GM18873 (cell line): ENCODE data around the gene PTPN7.
"Not testable (repeated sequence)": the region's sequence is repeated elsewhere in the genome, so short reads cannot be mapped to it uniquely, and the experiment has no call there.

Experiments
- ATAC-seq: cut with Tn5 transposase; IDR thresholded peaks from one replicate; pipeline ENCODE4 v1.9.1; 2021; ENCODE audit warnings: mild to moderate bottlenecking, moderate library complexity, moderate number of reproducible peaks; ENCODE audit not compliant: unreplicated experiment, low FRiP score

PTPN7 gene

GRCh38 chr1:202154148-202154765 is 6.1 kb downstream of the PTPN7 start:
- ATAC-seq = no peak

DNA sequence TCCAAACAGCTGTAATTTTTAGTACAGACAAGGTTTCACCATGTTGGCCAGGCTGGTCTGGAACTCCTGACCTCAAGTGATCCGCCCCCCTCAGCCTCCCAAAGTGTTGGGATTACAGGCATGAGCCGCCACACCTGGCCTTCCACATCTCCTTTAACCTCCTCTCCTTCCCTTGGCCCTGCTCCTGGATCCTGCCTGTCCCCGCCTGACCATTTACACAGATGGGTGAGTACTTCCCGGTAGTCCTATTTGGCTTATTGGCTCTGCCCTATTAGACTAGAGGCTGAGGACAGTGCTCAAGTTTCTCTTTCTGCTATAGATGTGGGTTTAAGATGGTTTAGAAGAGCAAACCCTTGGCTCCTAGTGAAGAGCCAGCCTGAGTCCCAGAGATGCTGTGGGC is 7.1 kb downstream of the PTPN7 start:
- ATAC-seq = no peak

GRCh38 chr1:202152399-202152798 is 8.0 kb downstream of the PTPN7 start:
- ATAC-seq = no peak

DNA sequence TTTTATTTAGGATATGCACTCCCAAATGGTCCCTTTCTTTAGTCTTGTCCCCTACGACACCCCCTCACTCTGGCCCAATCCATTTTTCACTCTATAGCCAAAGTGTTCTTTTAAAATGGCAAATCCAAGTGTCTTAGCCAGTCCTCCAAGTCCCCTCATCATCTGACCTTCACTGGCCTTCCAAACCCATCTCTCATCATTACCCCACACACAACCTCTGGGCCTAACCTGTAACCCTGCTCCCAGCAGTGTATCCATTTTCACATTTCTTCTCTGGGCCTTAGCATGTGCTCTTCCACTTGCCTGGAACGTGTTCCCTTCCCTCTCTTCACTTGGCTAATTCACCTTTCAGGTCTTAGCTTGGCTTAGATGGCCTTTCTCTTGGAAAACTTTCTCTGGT is 9.4 kb downstream of the PTPN7 start:
- no peak for ATAC-seq

GRCh38 chr1:202150602-202151001 is 9.8 kb downstream of the PTPN7 start:
- ATAC-seq = no peak

DNA sequence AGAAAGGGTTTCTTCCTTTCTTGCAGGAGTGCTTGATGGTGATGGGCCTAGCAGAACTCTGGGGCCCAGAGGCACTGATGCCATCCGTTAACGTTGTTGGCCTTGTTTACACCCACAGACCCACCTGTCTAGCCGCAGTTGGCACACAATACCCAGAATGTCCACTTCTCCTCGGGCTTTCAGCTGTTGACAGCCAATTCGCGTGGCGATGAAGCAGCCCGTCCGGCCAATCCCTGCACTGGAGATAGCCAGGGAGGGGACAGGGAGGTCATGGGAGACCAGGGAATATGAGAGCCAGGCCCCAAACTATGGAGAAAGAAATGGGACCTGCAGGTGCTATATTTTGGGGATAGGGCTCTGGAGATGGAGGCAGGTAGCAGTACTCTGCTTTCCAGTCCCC is 10.2 kb downstream of the PTPN7 start:
- no peak for ATAC-seq

DNA sequence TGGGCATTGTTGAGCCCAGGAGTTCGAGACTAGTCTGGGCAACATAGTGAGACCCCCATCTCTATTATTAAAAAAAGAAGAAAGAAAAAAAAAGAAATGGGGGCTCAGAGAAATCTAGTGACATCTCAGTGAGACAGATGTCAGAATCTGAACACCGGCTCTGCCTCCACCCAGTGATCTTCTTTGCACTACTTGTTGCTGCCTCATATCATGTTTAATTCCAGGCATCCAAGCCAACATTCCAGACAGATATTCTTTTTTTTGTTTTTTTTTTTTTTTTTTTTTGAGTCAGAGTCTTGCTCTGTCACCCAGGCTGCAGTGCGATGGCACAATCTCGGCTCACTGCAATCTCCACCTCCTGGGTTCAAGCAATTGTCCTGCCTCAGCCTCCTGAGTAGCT is 10.8 kb downstream of the PTPN7 start:
- no peak for ATAC-seq

GRCh38 chr1:202148391-202148790 is 12.0 kb downstream of the PTPN7 start:
- no peak for ATAC-seq

GRCh38 chr1:202146993-202147392 is 13.4 kb downstream of the PTPN7 start:
- ATAC-seq = no peak

- no peak for ATAC-seq
These were observed 14.1 kb downstream of the PTPN7 start for GRCh38 chr1:202146279-202146678.

DNA sequence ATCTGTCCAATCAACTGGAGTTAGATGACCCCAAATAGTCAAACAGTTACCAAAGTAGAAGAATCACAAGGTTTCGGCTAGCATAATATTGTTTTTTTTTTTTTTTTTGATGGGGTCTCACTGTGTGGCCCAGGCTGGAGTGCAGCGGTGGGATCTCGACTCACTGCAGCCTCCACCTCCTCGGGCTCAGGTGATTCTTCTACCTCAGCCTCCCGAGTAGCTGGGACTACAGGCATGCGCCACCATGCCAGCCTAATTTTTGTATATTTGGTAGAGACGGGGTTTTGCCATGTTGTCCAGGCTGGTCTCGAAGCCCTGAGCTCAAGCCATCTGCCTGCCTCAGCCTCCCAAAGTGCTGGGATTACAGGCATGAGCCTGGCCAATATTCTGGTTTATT is 14.7 kb downstream of the PTPN7 start:
- not testable (repeated sequence) for ATAC-seq

GRCh38 chr1:202145068-202145743 is 15.2 kb downstream of the PTPN7 start:
- ATAC-seq = no peak

GRCh38 chr1:202144402-202145067 is 15.9 kb downstream of the PTPN7 start, which contains the start of gene ARL8A:
ARL8A (minus strand) TSS chr1:202144737; CDS start chr1:202144572, 165 bp downstream.
- no peak for ATAC-seq

DNA sequence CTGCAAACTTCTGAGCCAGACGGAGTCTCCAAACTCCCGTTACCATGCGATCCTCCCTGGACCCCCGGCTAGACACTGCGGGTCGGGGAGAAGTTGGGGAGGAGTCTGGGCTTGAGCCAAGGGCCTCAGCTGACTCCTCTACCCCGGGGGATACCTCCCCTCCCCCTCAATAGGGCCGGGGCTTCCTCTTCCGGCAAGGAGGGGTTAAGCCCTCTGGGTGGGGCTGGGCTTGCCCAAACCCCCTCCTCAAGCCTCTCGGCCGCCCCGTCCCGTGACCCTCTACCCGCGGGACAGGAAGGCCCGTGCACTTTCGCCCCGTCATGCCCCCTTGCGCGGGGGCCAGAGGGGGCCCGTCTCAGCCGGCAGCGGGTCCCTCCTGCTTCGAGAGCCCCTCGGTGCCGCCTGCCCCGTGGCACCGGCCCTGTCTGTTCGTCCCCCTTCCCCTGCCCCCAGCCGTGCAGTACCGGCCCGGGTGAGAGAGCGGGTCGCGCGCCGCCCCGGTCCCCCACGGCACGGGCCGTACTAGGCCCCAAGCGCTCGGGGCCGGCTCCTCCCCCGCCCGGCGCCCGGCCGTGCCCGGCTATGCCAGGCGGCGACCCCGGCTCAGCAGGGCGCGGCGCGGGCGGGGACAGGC is 16.5 kb downstream of the PTPN7 start:
- no peak for ATAC-seq

GRCh38 chr1:202143011-202143767 is 17.2 kb downstream of the PTPN7 start:
- ATAC-seq = no peak

DNA sequence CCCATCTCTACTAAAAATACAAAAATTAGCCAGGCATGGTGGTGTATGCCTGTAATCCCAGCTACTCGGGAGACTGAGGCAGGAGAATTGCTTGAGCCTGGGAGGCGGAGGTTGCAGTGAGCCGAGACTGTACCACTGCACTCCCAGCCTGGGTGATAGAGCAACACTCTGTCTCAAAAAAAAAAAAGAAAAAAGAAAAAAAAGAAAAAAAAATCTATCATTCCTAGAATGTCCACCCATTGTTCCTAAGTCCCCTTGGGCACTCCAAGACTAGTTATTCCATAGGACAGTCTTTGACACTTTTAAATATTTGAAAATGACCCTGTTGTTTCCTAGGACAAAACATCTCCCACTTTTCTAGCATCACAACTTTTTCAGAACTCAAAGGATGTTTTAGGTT is 18.9 kb downstream of the PTPN7 start:
- not testable (repeated sequence) for ATAC-seq

- no peak for ATAC-seq
These were observed 19.6 kb downstream of the PTPN7 start for GRCh38 chr1:202140833-202141232.

DNA sequence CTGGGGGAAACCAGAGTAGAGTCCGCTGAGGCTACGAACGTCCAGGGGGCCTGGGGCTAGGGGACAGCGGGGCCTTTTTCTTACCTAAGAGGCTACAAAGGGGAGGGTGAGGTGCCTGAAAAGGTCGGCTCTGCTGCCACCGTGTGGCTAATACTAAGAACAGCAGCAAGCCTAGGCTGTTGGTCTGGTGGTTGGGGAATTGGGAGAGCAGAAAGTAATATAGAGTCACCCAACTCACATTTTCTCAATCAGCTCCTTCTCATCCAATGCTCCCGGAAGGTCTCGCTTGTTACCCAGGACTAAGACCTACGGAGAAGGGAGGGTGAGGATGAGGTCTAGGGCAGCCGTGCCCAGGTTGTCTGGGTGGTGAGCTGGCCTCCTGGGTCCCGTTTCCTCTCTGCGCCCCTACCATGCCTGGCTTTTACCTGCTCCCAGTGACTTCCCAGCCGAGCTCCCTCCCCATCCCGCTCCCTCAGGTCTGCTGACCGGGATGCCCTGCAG is 25.1 kb downstream of the PTPN7 start:
- ATAC-seq = no peak

DNA sequence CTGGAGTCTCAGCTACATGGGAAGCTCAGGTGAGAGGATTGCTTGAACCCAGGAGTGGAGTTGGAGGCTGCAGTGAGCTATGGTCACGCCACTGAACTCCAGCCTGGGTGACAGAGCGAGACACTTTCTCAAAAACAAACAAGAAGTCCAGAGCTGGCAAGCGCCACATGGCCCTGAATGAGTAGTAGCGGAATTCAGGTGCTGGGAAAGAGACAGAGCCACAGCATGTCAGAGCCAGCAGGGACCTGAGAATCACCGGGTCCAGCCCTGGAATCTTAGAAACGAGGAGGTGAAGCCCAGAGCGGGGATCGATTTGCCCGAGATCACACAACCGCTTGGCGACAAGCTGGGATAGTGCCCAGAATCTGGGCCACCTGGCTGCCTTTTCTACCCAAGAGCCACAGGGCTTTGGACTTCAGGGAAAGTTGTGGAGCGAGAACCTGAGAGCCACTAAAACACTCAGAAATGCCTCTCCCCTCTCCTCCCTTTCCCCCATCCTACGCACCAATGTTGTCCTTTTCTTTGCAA is 25.7 kb downstream of the PTPN7 start:
- no peak for ATAC-seq

GRCh38 chr1:202133989-202134388 is 26.4 kb downstream of the PTPN7 start:
- no peak for ATAC-seq
